Effector memory CD4-positive, alpha-beta T cell (primary cell): Measurements from ENCODE around the gene FBXO36.

ENCODE experiments used
- DNase-seq, 3 donors: peaks; one replicate each; pipeline ENCODE4 v3.0.0-alpha.2; 2020
- H3K27ac ChIP-seq: 2 replicates; pipeline ENCODE4 v1.7.0; 2013; ENCODE audit warnings: mild to moderate bottlenecking, low read length, moderate library complexity; ENCODE audit not compliant: insufficient read depth, poor library complexity, severe bottlenecking
- H3K27me3 ChIP-seq: replicated peaks from 2 replicates; pipeline ENCODE4 v1.7.0; 2013; ENCODE audit warnings: mild to moderate bottlenecking, low read length; ENCODE audit not compliant: insufficient read depth, control insufficient read depth, poor library complexity, severe bottlenecking
- H3K36me3 ChIP-seq: 2 replicates; pipeline ENCODE4 v1.7.0; 2013; ENCODE audit warnings: mild to moderate bottlenecking, low read length, moderate library complexity; ENCODE audit not compliant: control insufficient read depth, insufficient read depth
- H3K4me1 ChIP-seq: 2 replicates; pipeline ENCODE4 v1.7.0; 2013; ENCODE audit warnings: low read length, mild to moderate bottlenecking; ENCODE audit not compliant: control insufficient read depth, insufficient read depth, poor library complexity, severe bottlenecking
- H3K4me3 ChIP-seq: 2 replicates; pipeline ENCODE4 v1.7.0; 2013; ENCODE audit warnings: low read length, low read depth, mild to moderate bottlenecking; ENCODE audit not compliant: insufficient read depth, poor library complexity, severe bottlenecking
- H3K9me3 ChIP-seq: 2 replicates; pipeline ENCODE4 v1.7.0; 2013; ENCODE audit warnings: mild to moderate bottlenecking, low read length, moderate library complexity; ENCODE audit not compliant: control insufficient read depth

The FBXO36 gene

DNA sequence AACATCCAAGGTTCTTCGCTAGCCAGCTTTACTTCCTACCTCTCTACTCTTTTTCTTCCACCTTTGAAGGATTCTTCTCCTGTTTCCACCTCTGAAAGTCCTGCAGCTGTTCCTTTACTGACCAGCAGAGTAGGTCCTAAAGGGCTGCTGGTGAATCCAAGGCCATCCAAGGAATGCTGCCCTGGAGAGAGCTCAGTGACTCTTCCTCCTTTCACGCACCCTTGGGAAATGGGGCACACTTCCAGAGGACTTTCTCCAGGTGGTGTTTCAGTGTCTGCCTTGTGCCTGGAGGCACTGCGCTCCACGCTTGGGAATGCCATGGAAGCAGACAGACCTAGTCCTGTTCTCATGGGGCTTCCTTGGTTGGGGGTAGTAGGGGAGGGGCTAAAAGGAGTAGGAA lies 101.0 kb downstream of the FBXO36 start:
- H3K9me3 ChIP-seq, result no peaks in the 10 kb centered on the region
- DNase-seq, result no peak
- H3K4me1 ChIP-seq, result no peaks in the 10 kb centered on the region
- no peak overlapping the region for H3K4me3 ChIP-seq
- H3K36me3 ChIP-seq, result no peaks in the 10 kb centered on the region
- H3K27ac ChIP-seq, result no peak overlapping the region
- no peaks in the 10 kb centered on the region for H3K27me3 ChIP-seq

DNA sequence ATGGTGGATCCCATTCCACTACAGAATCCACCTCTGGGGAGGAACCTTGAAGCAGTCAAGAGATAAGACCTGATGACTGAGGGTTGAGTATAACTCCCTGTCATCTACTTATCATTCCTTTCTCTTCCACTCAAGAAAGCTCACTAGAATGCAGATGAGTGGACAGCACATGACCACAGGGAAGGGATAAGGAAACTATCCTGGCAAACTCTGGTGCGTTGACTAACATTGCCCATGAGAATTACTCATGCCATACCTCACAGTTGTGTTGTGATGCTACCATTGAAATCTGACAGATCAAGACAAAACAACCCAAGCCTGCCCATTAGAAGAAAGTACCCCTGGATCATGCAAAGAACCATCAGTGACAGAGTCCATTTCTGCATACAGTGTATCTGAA lies 119.9 kb downstream of the FBXO36 start:
- no peak overlapping the region for H3K27ac ChIP-seq
- H3K9me3 ChIP-seq, result no peaks in the 10 kb centered on the region
- no peaks in the 10 kb centered on the region for H3K27me3 ChIP-seq
- H3K4me1 ChIP-seq, result no peaks in the 10 kb centered on the region
- no peaks in the 10 kb centered on the region for H3K36me3 ChIP-seq
- no peak overlapping the region for H3K4me3 ChIP-seq
- no peak for DNase-seq

- Histone ChIP-seq H3K27ac (no peak overlapping the region), H3K9me3 (no peaks in the 10 kb centered on the region), H3K4me3 (no peak overlapping the region), H3K4me1 (no peaks in the 10 kb centered on the region), H3K36me3 (no peaks in the 10 kb centered on the region), H3K27me3 (no peaks in the 10 kb centered on the region)
- DNase-seq, result no peak
Measured at GRCh38 chr2:230043025-230043424, 120.7 kb downstream of the FBXO36 start.

DNA sequence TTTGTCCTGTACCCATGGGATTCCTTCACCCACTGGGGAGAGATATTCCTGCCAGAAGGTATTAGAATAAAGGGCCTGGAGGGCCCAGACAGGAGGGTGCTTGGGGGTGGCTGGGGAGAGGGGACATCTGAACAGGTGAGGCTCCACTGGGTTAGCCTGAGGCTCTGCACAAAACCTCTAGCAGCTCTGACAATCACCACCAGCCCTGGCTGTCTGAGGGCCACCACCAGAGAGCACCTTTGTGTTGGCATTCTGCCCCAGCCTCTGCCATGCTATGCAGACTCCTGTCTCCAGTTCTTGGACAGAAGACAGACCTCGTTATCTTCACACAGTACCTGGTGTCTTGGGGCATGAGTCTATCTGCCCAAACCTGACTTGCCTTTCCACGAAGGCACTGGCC lies 121.2 kb downstream of the FBXO36 start:
- H3K4me1 ChIP-seq, result no peaks in the 10 kb centered on the region
- H3K36me3 ChIP-seq, result no peaks in the 10 kb centered on the region
- H3K9me3 ChIP-seq, result no peaks in the 10 kb centered on the region
- H3K4me3 ChIP-seq, result no peak overlapping the region
- no peak overlapping the region for H3K27ac ChIP-seq
- no peak for DNase-seq
- H3K27me3 ChIP-seq, result no peaks in the 10 kb centered on the region

DNA sequence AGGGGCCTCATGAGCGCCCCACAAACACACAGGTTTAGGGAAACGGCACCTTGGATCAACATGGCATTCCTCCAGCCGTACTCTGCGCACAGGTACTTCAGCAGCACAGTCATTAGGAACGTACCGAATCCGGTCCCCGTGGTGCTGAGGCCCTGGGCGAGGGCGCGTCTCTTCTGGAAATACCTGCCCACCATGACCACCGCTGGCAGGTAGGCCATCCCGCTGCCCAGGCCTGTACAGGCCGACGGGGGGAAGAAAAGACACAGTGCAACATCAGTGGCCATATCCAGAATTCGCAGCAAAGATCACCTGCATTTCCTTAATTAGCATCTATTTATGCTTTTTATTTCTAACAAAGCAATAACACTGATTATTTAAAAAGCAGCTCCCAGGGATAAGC lies 124.2 kb downstream of the FBXO36 start:
- no peaks in the 10 kb centered on the region for H3K9me3 ChIP-seq
- H3K27me3 ChIP-seq, result no peaks in the 10 kb centered on the region
- H3K27ac ChIP-seq, result no peak overlapping the region
- no peaks in the 10 kb centered on the region for H3K36me3 ChIP-seq
- H3K4me1 ChIP-seq, result no peaks in the 10 kb centered on the region
- no peak overlapping the region for H3K4me3 ChIP-seq
- DNase-seq, result no peak

- DNase-seq, result no peak
- H3K27me3 ChIP-seq, result no peaks in the 10 kb centered on the region
- no peaks in the 10 kb centered on the region for H3K9me3 ChIP-seq
- H3K36me3 ChIP-seq, result no peaks in the 10 kb centered on the region
- no peak overlapping the region for H3K27ac ChIP-seq
- no peaks in the 10 kb centered on the region for H3K4me1 ChIP-seq
- no peak overlapping the region for H3K4me3 ChIP-seq
Measured at GRCh38 chr2:230048010-230048671, 125.8 kb downstream of the FBXO36 start.

GRCh38 chr2:230050136-230050535 lies 127.8 kb downstream of the FBXO36 start:
- Histone ChIP-seq H3K36me3 (no peaks in the 10 kb centered on the region), H3K27me3 (no peaks in the 10 kb centered on the region), H3K4me1 (no peaks in the 10 kb centered on the region), H3K9me3 (no peaks in the 10 kb centered on the region), H3K4me3 (no peak overlapping the region), H3K27ac (no peak overlapping the region)
- no peak for DNase-seq

DNA sequence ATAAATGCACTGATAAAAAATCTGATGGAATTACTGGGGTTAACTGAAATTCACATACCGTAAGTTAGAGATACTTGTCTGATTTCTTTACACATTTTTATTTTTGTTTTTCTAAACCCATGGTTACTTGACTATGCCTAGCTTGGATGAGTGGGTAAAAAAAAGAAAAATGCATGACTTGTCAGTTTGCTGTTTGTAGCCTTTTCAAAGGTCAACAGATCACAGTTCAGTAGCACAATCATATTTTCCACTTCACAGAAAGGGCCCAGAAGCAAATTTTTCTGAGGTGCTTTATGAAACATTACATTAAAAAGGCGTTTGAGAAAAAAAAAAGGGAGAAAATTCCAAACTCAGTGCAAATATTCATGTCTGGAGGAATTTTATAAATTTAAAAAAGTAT lies 130.0 kb downstream of the FBXO36 start:
- H3K9me3 ChIP-seq, result no peaks in the 10 kb centered on the region
- no peak for DNase-seq
- H3K27me3 ChIP-seq, result no peaks in the 10 kb centered on the region
- no peak overlapping the region for H3K27ac ChIP-seq
- H3K36me3 ChIP-seq, result no peaks in the 10 kb centered on the region
- no peaks in the 10 kb centered on the region for H3K4me1 ChIP-seq
- H3K4me3 ChIP-seq, result no peak overlapping the region

DNA sequence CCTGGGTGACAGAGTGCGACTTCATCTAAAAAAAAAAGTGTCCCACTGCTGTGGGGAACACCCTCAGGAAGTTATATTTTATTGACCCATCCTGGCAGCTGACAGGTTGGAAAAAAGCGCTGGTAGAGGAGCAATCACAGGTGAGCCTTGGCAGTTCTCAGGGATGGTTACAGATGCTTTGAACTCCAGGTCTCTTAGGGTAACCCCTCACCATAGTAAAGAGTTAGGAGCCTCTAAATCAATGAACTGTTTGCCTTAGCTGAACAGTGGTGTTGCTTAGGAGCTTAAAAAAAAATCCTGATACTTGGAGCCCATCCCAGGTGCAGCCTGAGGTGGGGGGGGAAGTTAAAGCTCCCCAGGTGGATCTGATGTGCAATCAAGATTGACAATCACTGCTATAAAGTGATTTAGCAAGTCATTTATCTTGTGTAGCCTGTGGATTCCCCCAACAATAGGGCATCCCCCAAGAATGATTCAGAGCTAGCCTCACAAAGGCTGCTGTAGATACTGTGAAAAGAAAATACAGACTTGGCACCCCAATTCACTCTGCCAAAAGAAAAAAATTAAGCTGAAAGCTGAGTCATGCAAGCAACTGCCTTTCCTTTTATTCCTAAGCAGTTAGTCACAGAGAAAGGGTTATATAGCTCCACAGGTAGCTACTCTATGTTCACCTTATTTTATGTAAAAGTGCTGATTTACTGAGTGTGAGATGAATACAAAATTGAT lies 131.6 kb downstream of the FBXO36 start:
- no peak for DNase-seq
- H3K36me3 ChIP-seq, result no peaks in the 10 kb centered on the region
- no peak overlapping the region for H3K4me3 ChIP-seq
- no peaks in the 10 kb centered on the region for H3K27me3 ChIP-seq
- H3K9me3 ChIP-seq, result no peaks in the 10 kb centered on the region
- no peaks in the 10 kb centered on the region for H3K4me1 ChIP-seq
- H3K27ac ChIP-seq, result no peak overlapping the region

- Histone ChIP-seq H3K27me3 (no peaks in the 10 kb centered on the region), H3K27ac (no peak overlapping the region), H3K4me1 (no peaks in the 10 kb centered on the region), H3K36me3 (no peaks in the 10 kb centered on the region), H3K9me3 (no peaks in the 10 kb centered on the region), H3K4me3 (no peak overlapping the region)
- no peak for DNase-seq
Measured at GRCh38 chr2:230060672-230061293, 138.5 kb downstream of the FBXO36 start.
